ENCODE data around the gene DGCR2. TPM values are rescaled to one million over a fixed set of nuclear protein-coding genes. Genes with fewer than 3 reads are reported as not detected.

DGCR2 gene
- total RNA-seq, 1 donor from 2014 or later: 33.1 TPM

DNA sequence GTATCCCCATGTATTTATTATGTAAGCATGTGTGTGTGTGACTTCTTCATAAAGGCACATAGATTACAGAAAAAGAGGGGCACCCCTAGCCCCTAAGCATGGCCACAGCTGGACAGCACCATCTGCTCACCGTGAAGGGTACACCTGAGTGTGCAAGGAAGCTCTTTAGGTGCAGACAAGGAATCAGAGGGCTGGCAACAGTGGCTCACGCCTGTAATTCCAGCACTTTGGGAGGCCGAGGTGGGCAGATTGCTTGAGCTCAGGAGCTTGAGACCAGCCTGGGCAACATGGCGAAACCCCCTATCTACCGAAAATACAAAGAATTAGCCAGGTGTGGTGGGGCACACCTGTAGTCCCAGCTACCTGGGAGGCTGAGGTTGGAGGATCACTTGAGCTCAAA is 56.3 kb downstream of the DGCR2 start:
- intact Hi-C loops (cut with micrococcal nuclease): no loop called here
- no peak for DNase-seq
- no peak for ATAC-seq

GRCh38 chr22:19065298-19065859 is 56.8 kb downstream of the DGCR2 start:
- intact Hi-C loops (cut with micrococcal nuclease): no loop called here

DNA sequence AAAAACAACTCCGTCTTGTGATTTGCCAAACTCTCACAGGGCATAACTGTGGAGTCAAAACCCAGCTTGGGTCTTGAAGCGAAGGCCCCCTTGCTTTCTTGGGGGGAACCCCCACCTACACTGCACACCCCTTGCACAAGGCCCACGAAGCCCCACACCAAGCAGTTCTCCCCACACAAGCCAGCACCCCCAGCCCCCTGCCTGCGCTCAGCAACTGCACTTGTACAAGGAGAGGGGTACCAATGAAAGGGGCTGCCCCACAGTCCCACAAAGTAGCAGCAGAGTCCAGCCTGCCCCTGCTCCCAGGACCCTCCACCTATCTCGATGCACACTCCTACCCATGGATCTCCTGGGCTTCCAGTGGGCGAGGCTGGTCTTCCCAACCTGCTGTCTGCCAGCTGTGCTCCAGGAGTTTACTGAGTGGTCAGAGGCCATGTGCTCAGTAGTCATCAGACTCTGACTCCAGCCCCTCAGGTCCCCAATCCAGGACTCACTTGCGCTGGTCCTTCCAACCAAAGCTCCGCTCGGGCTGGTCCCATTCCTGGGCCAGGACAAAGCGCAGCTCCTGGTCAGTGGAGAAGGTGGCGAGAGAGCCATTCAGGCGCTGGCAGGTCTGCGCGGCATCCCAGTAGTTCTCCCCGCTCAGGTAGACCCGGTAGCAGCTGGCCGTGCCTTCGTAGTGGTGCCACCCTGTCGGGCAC is 57.7 kb downstream of the DGCR2 start:
- ATAC-seq: no peak
- no peak for DNase-seq

More at GRCh38 chr22:19065298-19065859, 56.8 kb downstream of the DGCR2 start:
- DNase-seq (no peak), ATAC-seq (no peak)

GRCh38 chr22:19063581-19064353 is 58.4 kb downstream of the DGCR2 start:
- DNase-seq (peak; percentile 50), ATAC-seq (peak; percentile 38)
- intact Hi-C loops (cut with micrococcal nuclease): no loop called here

More for the DNA sequence above, 57.7 kb downstream of the DGCR2 start:
- intact Hi-C loops (cut with micrococcal nuclease): no loop called here

DNA sequence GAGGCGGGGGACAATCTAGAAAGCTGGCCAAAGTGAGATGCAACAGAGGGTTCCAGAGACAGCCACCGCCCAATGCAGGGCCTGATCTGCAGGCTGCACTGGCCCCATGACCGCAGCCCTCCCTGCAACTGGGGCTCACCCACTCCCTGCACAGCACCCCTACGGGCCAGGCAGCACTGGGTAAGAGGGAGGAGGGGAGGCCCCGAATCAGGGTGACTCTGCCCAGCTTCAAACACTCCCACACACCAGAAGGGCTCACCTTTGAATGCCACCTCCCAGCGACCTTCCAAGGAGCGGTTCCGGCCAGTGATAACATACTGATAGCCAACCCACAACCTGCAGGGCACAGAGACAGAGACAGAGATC is 59.3 kb downstream of the DGCR2 start:
- intact Hi-C loops (cut with micrococcal nuclease): no loop called here
- peak; percentile 6 for ATAC-seq
- no peak for DNase-seq

DNA sequence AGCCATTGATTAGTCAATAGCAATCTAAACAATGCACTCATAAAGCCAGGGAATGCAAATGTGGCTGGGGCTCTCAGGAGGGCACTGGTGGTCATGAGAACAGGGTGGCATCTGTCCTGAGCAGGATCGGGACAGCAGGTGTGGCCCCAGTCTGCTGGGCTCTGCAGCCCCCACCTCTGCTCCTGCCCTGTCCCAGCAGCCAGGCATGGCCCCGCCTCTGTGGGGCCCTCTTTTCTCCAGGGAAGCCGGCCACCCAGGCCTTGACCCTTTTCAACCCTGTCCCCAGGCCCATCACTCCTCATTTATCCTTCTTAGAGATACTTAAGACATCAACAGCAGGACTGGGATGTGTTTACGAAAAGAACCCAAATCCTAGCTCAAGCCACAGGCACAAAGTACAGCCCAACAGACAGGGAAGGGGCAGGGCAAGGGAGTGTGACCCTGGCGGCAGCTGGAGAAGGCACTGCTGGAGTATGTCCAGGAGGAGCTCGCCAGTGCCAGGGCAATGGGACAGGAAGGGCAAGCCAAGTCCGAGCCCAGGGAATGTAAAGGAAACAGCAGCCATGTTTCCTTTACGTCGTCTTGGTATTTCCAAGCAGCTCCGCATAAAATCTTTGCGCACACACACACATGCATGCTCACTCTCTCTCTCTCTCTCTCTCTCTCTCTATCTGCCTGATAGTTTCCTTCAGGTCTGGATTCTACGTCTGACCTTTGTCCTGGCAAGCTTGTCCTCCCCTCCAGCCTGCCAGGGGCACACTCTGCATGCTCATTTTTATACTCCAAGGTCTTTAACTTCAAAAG is 59.9 kb downstream of the DGCR2 start:
- ATAC-seq (peak; percentile 69), DNase-seq (peak; percentile 47)
- intact Hi-C loops (cut with micrococcal nuclease): no loop called here

DNA sequence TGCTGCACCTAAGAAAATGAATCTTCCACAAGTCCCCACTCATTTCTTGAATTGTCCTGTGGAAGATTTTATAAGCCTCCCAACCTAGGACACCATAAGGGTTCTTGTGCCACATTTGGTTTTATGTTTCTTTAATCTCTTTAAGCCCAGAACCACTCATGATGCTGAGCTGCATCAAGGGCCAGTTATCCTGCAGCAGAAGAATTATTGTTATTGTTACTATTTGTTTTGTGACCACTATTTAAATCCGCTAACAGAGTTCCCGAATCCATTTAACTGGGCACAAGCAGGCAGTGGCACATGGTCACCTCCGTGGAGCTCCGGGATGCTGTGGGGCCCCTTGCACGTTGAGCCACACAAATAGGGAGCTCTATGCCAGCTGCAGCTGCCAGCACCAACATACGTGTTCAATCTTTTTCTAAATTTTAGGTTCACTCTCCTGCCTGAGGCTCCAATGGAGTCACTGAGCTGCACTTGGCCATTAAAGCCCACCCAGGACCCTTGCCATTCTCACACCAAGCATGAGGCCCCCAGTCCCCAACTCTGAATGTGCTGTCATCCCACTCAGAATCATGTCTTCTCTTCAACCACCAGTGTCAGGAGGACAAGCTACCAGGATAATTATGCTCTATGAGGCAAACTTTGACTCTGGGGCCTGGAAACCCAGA is 60.6 kb downstream of the DGCR2 start:
- ATAC-seq: no peak
- intact Hi-C loops (cut with micrococcal nuclease): no loop called here
- no peak for DNase-seq

GRCh38 chr22:19060356-19061009 is 61.7 kb downstream of the DGCR2 start:
- DNase-seq (no peak), ATAC-seq (no peak)
- intact Hi-C loops (cut with micrococcal nuclease): no loop called here

DNA sequence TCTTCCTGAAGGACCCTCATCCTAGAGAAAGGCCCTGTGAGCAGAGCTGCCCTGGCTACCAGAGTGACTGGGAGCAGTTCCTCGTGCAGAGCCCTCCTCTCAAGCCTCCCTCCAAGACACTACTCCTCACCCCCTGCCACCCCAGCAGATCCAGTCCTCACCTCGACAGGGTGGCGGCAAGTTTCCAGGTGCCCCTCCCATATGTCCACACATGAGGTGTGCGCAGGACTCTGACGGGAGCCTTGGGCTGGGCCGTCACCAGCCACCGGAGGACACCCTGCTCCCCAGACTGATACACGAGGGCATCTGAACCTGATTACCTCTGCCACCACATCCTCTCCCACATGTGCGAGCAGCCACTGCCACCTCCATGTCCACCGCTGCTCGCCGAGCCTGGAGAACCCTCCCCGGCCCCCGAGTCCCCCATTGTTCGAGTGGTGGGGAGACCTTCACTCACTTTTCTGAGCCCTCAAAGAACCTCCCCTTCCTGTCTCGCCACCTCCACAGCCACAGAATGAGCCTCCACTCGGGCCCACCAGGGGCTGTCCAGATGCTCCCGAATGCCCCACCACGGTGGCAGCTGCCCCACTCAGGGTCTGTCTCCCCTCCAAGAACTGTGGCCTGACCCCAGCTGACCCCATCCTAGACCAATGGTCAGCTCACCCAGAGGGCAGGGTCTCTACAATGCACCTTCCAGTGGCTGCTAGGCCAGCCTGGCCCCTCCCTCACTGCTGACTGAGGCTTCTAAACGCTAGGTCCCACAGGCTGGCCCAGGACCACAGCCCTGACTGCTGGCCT is 62.5 kb downstream of the DGCR2 start:
- intact Hi-C loops (cut with micrococcal nuclease): no loop called here
- DNase-seq (no peak), ATAC-seq (no peak)

DNA sequence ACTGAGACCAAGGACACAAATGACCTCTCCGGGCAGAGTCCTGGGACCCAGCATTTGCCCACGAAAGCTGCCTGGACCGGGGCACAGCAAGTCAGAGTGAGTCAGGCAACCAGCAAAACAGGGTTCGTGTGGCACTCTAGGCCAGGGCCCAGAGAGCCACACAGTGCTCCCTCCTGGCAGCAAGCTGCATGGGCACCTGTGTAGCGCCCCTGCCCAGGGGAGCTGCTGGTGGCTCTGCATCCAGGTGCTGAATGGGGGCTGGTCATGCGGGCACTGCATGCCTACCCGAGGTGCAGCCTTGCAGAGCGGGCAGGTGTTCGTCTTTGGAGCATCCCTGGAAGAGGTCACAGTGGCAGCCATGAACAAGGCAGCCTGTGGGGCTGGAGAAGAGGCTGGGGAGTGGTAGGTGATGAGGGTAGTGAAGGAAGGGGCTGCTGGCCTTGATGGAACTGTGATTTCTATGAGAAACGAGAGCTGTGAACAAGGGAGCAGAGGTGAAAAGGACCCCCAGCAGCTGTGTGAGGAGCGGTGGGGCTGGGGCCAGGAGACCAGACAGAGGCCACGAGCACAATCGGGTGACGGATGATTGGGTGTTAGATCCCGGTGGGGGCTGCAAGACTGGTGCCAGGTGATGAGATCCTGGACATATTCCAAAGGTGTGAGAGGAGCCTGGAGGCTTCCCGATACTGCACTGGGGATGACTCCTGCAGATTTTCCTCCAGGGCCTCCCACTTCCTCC is 63.3 kb downstream of the DGCR2 start:
- no peak for DNase-seq
- ATAC-seq: no peak
- intact Hi-C loops (cut with micrococcal nuclease): no loop called here

- no peak for DNase-seq
Measured at GRCh38 chr22:19057999-19058491, 64.2 kb downstream of the DGCR2 start.

DNA sequence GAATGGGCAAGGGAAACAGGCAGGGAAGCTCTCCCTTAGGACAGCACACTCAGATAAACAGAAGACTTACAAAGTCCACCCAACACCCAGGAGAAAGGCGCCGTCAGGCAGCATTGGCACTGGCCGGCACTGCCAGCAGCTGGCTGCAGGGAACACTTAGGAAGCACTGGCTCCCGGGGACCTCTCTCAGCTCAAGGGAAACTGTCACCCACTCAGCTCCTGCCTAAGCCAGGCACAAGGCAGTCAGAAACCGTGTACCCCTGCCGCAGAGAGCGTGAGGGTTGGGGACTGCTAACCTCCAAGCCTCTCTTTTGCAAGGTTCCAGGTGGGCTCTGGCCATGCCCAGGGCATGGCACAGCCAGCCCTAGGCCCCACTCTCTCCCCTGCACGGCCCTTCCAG is 64.7 kb downstream of the DGCR2 start:
- ATAC-seq: no peak
- DNase-seq: no peak
- intact Hi-C loops (cut with micrococcal nuclease): no loop called here

More at GRCh38 chr22:19057999-19058491, 64.2 kb downstream of the DGCR2 start:
- intact Hi-C loops (cut with micrococcal nuclease): no loop called here
- no peak for ATAC-seq

GRCh38 chr22:19056951-19057401 is 65.2 kb downstream of the DGCR2 start:
- ATAC-seq: no peak
- DNase-seq: no peak
- intact Hi-C loops (cut with micrococcal nuclease): no loop called here

DNA sequence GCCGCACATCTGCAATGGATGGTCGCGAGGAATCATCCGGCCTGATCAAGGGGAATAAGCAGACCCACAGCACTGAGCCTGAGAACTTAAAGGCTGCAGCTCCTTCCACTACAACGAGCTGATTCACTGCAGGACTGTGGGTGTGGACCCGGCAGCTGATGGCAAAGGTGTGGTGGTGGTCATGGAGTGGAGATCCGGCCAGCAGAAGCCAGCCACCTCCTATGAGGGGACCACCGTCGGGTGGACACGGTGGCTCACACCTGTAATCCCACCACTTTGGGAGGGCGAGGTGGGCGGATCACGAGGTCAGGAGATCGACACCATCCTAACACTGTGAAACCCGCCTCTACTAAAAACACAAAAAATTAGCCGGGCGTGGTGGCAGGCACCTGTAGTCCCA is 66.4 kb downstream of the DGCR2 start:
- no peak for ATAC-seq
- intact Hi-C loops (cut with micrococcal nuclease): no loop called here
- DNase-seq: no peak

GRCh38 chr22:19052941-19053541 is 69.2 kb downstream of the DGCR2 start:
- DNase-seq (no peak), ATAC-seq (peak; percentile 46)
- intact Hi-C loops (cut with micrococcal nuclease): no loop called here

GRCh38 chr22:19051381-19052072 is 70.7 kb downstream of the DGCR2 start:
- intact Hi-C loops (cut with micrococcal nuclease): no loop called here
- ATAC-seq: no peak
- no peak for DNase-seq
